ENCODE measurements around the gene PRKCA.

Gene PRKCA

GRCh38 chr17:66430846-66431795 lies 128.7 kb downstream of the PRKCA start:
- Histone ChIP-seq H3K36me3 (ENCODE audit: control insufficient read depth, insufficient read depth, low read length) (no peaks in the 10 kb centered on the region), H3K4me1 (ENCODE audit: control insufficient read depth, insufficient read depth, low read length) (peaks cover 12% of the 10 kb centered on the region), H3K9me3 (ENCODE audit: control insufficient read depth, low read length) (no peaks in the 10 kb centered on the region), H3K4me3 (ENCODE audit: low read length) (no peak overlapping the region), H3K27me3 (ENCODE audit: control insufficient read depth, insufficient read depth, low read length) (no peaks in the 10 kb centered on the region), H3K9ac (ENCODE audit: low read length) (no peak overlapping the region)

GRCh38 chr17:66431910-66432309 lies 129.5 kb downstream of the PRKCA start:
- Histone ChIP-seq H3K9ac (ENCODE audit: low read length) (no peak overlapping the region), H3K27me3 (ENCODE audit: control insufficient read depth, insufficient read depth, low read length) (no peaks in the 10 kb centered on the region), H3K4me3 (ENCODE audit: low read length) (no peak overlapping the region), H3K4me1 (ENCODE audit: control insufficient read depth, insufficient read depth, low read length) (peaks cover 7% of the 10 kb centered on the region), H3K9me3 (ENCODE audit: control insufficient read depth, low read length) (no peaks in the 10 kb centered on the region), H3K36me3 (ENCODE audit: control insufficient read depth, insufficient read depth, low read length) (no peaks in the 10 kb centered on the region)

DNA sequence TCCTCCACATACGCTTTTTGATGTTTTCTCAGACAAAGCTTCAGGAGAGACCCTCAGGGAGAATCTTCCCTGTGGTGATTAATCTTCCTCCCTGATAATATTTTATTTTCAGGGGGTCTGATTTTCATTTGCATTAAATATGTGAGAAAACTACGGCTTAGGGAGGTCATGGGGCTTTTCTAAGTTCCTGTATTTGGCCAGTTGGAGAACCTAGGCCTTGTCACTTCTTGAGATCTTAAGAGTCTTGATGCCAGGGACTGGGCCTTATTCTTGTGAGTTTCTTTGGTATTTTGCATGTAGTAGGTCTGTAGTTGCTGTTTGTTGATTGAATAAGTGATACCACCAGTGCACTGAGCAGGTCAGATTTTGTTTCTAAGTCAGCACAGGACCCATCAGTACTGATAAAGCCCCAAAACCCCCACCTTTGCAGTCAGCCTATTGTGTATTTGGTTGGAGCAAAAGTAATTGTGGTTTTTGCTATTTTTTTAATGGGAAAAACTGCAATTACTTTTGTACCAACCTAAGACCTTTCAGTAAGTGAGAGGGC lies 130.1 kb downstream of the PRKCA start:
- Histone ChIP-seq H3K36me3 (ENCODE audit: control insufficient read depth, insufficient read depth, low read length) (no peaks in the 10 kb centered on the region), H3K27me3 (ENCODE audit: control insufficient read depth, insufficient read depth, low read length) (no peaks in the 10 kb centered on the region), H3K4me3 (ENCODE audit: low read length) (no peak overlapping the region), H3K4me1 (ENCODE audit: control insufficient read depth, insufficient read depth, low read length) (peaks cover 7% of the 10 kb centered on the region), H3K9ac (ENCODE audit: low read length) (no peak overlapping the region), H3K9me3 (ENCODE audit: control insufficient read depth, low read length) (no peaks in the 10 kb centered on the region)

DNA sequence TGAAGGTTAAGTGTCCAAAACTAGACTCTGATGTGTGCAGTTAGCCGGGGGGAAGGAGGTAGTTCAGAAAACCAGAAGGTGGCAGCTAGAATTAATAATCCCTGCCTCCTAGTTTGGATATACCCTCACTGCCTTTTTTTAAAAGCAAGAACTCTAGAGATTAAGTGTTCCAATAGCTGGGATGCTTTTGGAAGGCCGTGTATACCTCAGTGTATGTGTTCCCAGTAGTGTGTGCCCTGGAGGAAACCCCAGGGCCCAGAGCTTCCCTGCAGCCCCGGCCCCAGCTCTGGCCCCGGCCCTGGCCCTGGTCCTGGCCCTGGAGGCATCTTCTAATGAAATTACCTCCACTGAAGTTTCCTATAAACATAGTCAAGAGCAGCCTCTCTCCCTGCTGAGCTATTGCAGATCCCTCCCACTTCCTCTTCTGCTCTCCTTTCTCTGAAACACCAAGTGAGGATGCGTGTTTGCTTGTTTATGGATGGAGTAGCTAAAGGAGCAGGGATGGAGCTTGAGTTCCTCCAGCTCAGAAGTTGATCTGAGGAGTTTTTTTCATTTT lies 130.7 kb downstream of the PRKCA start:
- Histone ChIP-seq H3K4me3 (ENCODE audit: low read length) (no peak overlapping the region), H3K9ac (ENCODE audit: low read length) (no peak overlapping the region), H3K9me3 (ENCODE audit: control insufficient read depth, low read length) (no peaks in the 10 kb centered on the region), H3K4me1 (ENCODE audit: control insufficient read depth, insufficient read depth, low read length) (peaks cover 7% of the 10 kb centered on the region), H3K36me3 (ENCODE audit: control insufficient read depth, insufficient read depth, low read length) (no peaks in the 10 kb centered on the region), H3K27me3 (ENCODE audit: control insufficient read depth, insufficient read depth, low read length) (no peaks in the 10 kb centered on the region)

DNA sequence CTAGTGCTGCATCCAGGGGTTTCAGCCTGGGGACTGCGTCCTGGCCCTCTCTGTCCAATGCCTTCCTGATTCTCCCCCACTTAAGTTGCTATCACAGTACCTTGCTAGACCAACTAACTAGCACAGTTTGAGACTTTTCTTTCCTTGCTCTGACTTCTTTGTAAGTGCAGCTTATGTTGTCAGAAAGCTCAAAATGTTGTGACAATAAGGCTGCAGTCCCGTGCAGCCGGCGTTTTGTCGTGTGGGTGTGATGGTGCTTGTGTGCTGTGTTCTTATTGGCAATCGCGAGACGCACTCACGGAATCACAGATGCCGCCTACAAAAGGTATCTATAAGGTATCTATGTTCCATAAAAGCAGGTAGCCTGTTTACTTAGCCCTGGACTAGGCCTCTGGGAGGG lies 132.8 kb downstream of the PRKCA start:
- no peaks in the 10 kb centered on the region for H3K36me3 ChIP-seq (ENCODE audit: control insufficient read depth, insufficient read depth, low read length)
- H3K4me1 ChIP-seq (ENCODE audit: control insufficient read depth, insufficient read depth, low read length) = peaks cover 7% of the 10 kb centered on the region
- no peak overlapping the region for H3K9ac ChIP-seq (ENCODE audit: low read length)
- H3K27me3 ChIP-seq (ENCODE audit: control insufficient read depth, insufficient read depth, low read length) = no peaks in the 10 kb centered on the region
- no peak overlapping the region for H3K4me3 ChIP-seq (ENCODE audit: low read length)
- H3K9me3 ChIP-seq (ENCODE audit: control insufficient read depth, low read length) = no peaks in the 10 kb centered on the region

GRCh38 chr17:66436631-66437030 lies 134.2 kb downstream of the PRKCA start:
- Histone ChIP-seq H3K4me3 (ENCODE audit: low read length) (no peak overlapping the region), H3K27me3 (ENCODE audit: control insufficient read depth, insufficient read depth, low read length) (no peaks in the 10 kb centered on the region), H3K4me1 (ENCODE audit: control insufficient read depth, insufficient read depth, low read length) (no peaks in the 10 kb centered on the region), H3K9ac (ENCODE audit: low read length) (no peak overlapping the region), H3K36me3 (ENCODE audit: control insufficient read depth, insufficient read depth, low read length) (no peaks in the 10 kb centered on the region), H3K9me3 (ENCODE audit: control insufficient read depth, low read length) (no peaks in the 10 kb centered on the region)

- H3K9me3 ChIP-seq (ENCODE audit: control insufficient read depth, low read length) = no peaks in the 10 kb centered on the region
- no peaks in the 10 kb centered on the region for H3K36me3 ChIP-seq (ENCODE audit: control insufficient read depth, insufficient read depth, low read length)
- H3K27me3 ChIP-seq (ENCODE audit: control insufficient read depth, insufficient read depth, low read length) = no peaks in the 10 kb centered on the region
- no peak overlapping the region for H3K9ac ChIP-seq (ENCODE audit: low read length)
- peaks cover 3% of the 10 kb centered on the region for H3K4me1 ChIP-seq (ENCODE audit: control insufficient read depth, insufficient read depth, low read length)
- H3K4me3 ChIP-seq (ENCODE audit: low read length) = no peak overlapping the region
Observed at GRCh38 chr17:66437476-66438026, 135.1 kb downstream of the PRKCA start.

DNA sequence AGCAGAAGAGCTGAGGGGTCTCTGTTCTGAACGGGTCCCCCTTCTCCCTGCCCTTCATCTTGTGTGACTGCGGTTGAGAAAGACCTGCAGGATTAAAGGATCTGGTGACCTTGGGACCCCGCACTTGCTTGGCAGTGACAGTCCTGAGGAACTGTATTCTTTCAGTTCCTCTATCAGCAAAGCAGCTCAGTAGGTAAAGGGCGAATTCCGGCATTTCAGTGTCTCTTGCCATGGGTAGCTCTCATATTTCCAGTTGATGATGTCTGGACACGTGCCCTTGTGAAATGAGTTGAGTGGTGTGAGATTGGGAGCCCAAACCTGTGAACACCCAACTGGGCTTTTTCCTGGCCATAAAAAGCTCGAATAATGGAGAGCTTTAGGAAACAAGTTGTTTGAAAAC lies 135.7 kb downstream of the PRKCA start:
- H3K27me3 ChIP-seq (ENCODE audit: control insufficient read depth, insufficient read depth, low read length) = no peaks in the 10 kb centered on the region
- no peak overlapping the region for H3K9ac ChIP-seq (ENCODE audit: low read length)
- H3K4me3 ChIP-seq (ENCODE audit: low read length) = no peak overlapping the region
- H3K9me3 ChIP-seq (ENCODE audit: control insufficient read depth, low read length) = no peaks in the 10 kb centered on the region
- no peaks in the 10 kb centered on the region for H3K36me3 ChIP-seq (ENCODE audit: control insufficient read depth, insufficient read depth, low read length)
- H3K4me1 ChIP-seq (ENCODE audit: control insufficient read depth, insufficient read depth, low read length) = peaks cover 3% of the 10 kb centered on the region

- H3K4me1 ChIP-seq (ENCODE audit: control insufficient read depth, insufficient read depth, low read length) = peaks cover 3% of the 10 kb centered on the region
- H3K9me3 ChIP-seq (ENCODE audit: control insufficient read depth, low read length) = no peaks in the 10 kb centered on the region
- H3K27me3 ChIP-seq (ENCODE audit: control insufficient read depth, insufficient read depth, low read length) = no peaks in the 10 kb centered on the region
- H3K9ac ChIP-seq (ENCODE audit: low read length) = no peak overlapping the region
- H3K36me3 ChIP-seq (ENCODE audit: control insufficient read depth, insufficient read depth, low read length) = no peaks in the 10 kb centered on the region
- H3K4me3 ChIP-seq (ENCODE audit: low read length) = no peak overlapping the region
Observed at GRCh38 chr17:66441101-66441661, 138.8 kb downstream of the PRKCA start.

DNA sequence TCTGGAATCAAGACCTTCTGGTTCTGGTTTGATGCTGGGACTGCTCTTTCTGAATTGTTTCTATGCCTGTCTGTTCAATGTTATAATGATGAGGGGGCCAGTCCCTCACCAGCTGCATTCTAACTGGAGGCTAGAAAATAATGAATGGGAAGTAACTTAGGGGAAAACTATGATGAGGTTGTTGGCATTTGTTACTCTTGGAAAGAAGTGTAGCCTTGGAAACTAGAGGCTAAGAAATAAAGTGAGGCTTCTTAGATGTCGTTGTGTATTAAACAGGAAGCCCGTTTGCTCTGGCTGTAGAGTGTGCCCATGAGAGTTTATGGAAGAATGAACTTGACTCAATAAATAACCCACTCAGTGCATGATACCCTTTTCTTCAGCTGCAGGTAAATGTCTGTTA lies 140.8 kb downstream of the PRKCA start:
- Histone ChIP-seq H3K4me1 (ENCODE audit: control insufficient read depth, insufficient read depth, low read length) (peaks cover 11% of the 10 kb centered on the region), H3K36me3 (ENCODE audit: control insufficient read depth, insufficient read depth, low read length) (no peaks in the 10 kb centered on the region), H3K4me3 (ENCODE audit: low read length) (no peak overlapping the region), H3K27me3 (ENCODE audit: control insufficient read depth, insufficient read depth, low read length) (no peaks in the 10 kb centered on the region), H3K9me3 (ENCODE audit: control insufficient read depth, low read length) (no peaks in the 10 kb centered on the region), H3K9ac (ENCODE audit: low read length) (no peak overlapping the region)

DNA sequence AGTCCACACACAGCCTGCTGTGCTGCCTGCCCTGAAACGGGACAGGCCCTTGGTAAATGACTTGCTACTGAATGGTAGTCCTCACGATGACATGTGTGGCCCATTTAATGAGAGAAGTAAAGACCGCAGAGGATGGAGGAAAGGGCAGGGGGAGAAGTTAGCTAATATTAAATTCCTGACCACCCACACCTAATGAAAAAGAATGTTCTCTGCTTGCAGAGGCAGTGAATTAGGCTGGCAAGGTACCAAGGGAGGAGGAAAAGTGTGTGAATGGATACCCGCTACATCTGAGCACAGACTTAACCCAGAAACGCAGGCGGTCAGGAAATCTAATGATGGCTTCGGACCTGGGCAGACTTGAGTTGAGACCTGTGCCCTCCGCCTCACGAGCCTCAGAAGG lies 141.2 kb downstream of the PRKCA start:
- H3K36me3 ChIP-seq (ENCODE audit: control insufficient read depth, insufficient read depth, low read length) = no peaks in the 10 kb centered on the region
- no peaks in the 10 kb centered on the region for H3K9me3 ChIP-seq (ENCODE audit: control insufficient read depth, low read length)
- no peak overlapping the region for H3K4me3 ChIP-seq (ENCODE audit: low read length)
- peaks cover 11% of the 10 kb centered on the region for H3K4me1 ChIP-seq (ENCODE audit: control insufficient read depth, insufficient read depth, low read length)
- no peak overlapping the region for H3K9ac ChIP-seq (ENCODE audit: low read length)
- no peaks in the 10 kb centered on the region for H3K27me3 ChIP-seq (ENCODE audit: control insufficient read depth, insufficient read depth, low read length)

DNA sequence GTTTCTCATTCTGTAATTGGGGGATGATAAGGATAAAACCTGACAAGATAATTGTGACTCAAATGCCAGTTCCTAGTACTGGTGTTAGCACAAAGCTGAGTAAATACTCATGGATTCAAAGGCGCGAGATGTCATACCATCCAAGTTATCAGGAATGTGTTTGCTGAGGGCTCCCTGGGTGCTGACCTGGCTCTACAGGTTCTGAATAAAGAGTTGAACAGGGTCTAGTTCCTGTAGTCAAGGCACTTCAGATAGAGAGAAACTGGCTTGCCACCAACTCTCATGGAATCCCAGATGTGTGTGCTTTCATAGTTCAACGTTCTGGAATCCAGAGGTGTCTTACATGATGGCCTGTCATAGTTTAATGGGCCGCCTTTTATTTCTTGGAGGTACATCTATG lies 141.6 kb downstream of the PRKCA start:
- no peaks in the 10 kb centered on the region for H3K36me3 ChIP-seq (ENCODE audit: control insufficient read depth, insufficient read depth, low read length)
- no peaks in the 10 kb centered on the region for H3K27me3 ChIP-seq (ENCODE audit: control insufficient read depth, insufficient read depth, low read length)
- H3K9me3 ChIP-seq (ENCODE audit: control insufficient read depth, low read length) = no peaks in the 10 kb centered on the region
- peaks cover 14% of the 10 kb centered on the region for H3K4me1 ChIP-seq (ENCODE audit: control insufficient read depth, insufficient read depth, low read length)
- H3K9ac ChIP-seq (ENCODE audit: low read length) = no peak overlapping the region
- no peak overlapping the region for H3K4me3 ChIP-seq (ENCODE audit: low read length)

All from mucosa of stomach (tissue), 1 donor.